A549 treated with dexamethasone at 1 μM for 4 hours (cell line): ENCODE data around the gene RAMAC. TPM values are rescaled to one million over a fixed set of nuclear protein-coding genes. Genes with fewer than 3 reads are reported as not detected.

ENCODE experiments used
- total RNA-seq: library from RNA; stranded (reverse); fragments of 200-300 nt; extraction: Qiagen RNA extraction; gene quantifications from 5 replicates; pipeline ENCODE4 v1.2.3, GENCODE V29; 2022

RAMAC gene
- total RNA-seq = 43.9 to 62.0 TPM (median 45.4 TPM) in 5 replicates

DNA sequence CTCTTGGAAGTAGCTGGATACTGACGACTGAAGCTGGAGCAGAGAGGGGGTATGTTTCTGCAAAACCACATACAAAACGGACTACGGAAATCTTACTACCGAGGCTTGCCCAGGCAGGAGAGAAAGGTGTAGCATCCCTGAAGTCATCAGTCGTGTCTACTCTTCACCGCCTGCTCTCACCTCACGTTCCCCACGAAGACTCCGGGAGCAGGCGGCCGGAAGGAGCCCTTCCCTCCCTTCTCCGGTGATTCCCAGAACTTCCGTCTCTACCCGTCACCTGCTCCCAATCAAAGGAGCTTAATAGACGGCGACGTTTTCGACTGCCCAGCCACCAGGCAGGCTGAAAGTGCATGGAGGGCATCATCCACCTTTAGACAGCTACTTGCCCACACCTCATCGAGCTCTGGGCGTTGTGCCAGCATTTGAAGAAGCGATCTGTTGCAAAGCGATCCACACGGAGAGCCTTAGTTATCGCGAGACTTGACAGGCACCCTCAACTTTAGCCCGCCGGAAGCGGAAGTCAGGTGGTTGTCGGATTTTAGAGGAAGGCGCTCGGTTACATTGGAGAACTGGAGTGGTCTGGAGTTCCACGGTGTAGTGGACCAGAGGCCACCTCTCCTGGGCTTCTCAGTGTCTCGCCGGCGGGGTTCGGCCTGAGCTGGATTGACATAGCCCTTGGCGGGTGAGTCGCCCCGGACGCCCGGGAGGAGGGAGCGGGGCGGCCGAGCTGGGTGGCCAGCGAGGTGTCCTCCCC lies at the start of gene RAMAC:
Gene RAMAC (plus strand): TSS at position 523 of the 754 bp plus-strand sequence. CDS start 2,809 bp downstream, outside the sequence.

GRCh38 chr15:82952158-82953081 lies 33.6 kb upstream of the RAMAC start, which contains the start of gene HOMER2:
Gene HOMER2 (minus strand): TSS chr15:82952720. CDS start chr15:82952535, 185 bp downstream.

GRCh38 chr15:83011271-83012075 lies 25.5 kb downstream of the RAMAC start, which contains the start of gene C15orf40:
Gene C15orf40 (minus strand): TSS chr15:83011639. CDS start chr15:83011607, 32 bp downstream.

Other genes starting within 250 kb of the RAMAC start
- gene FSD2, start 180.1 kb upstream of the RAMAC start, total RNA-seq = not detected in 5 replicates
- 6.2 to 8.6 TPM (median 7.4 TPM) in 5 replicates for gene WHAMM, start 176.6 kb upstream of the RAMAC start, total RNA-seq
- 15.9 to 26.1 TPM (median 24.6 TPM) in 5 replicates for gene HOMER2, start 33.5 kb upstream of the RAMAC start, total RNA-seq
- gene C15orf40, start 25.4 kb downstream of the RAMAC start, total RNA-seq = 41.4 to 57.2 TPM (median 44.2 TPM) in 5 replicates
- gene BTBD1, start 81.0 kb downstream of the RAMAC start, total RNA-seq = 51.2 to 59.6 TPM (median 56.7 TPM) in 5 replicates
- 0.06 to 0.20 TPM (median 0.12 TPM) in 5 replicates for gene TM6SF1, start 121.4 kb downstream of the RAMAC start, total RNA-seq
- gene HDGFL3, start 221.6 kb downstream of the RAMAC start, total RNA-seq = 59.5 to 72.8 TPM (median 67.3 TPM) in 5 replicates